Measurements from ENCODE around the gene KLHDC9.
A peak's percentile ranks its signal among the peaks of the same experiment; 100 is the strongest.

The KLHDC9 gene

GRCh38 chr1:161069731-161070270 is 28.4 kb upstream of the KLHDC9 start, which contains the start of gene ARHGAP30:
ARHGAP30 (minus strand) TSS chr1:161069891; CDS start chr1:161069624, 267 bp downstream.
- Histone ChIP-seq H3K4me3 (no peak within 1 kb of the TSS), H3K4me1 (no peaks in the 10 kb centered on the region)
- DNase-seq (ENCODE audit: low spot score in 2 of 2): no peak

GRCh38 chr1:161070761-161071160 is 27.4 kb upstream of the KLHDC9 start:
- DNase-seq (ENCODE audit: low spot score in 2 of 2): no peak
- in situ Hi-C loops (cut with MboI; ENCODE audit: low sequenced_read_pairs): no loop called here

More at GRCh38 chr1:161069731-161070270, 28.4 kb upstream of the KLHDC9 start, which contains the start of gene ARHGAP30:
- Histone ChIP-seq H3K36me3 (replicated peaks) (no peaks in the 10 kb centered on the region), H3K9me3 (no peaks in the 10 kb centered on the region), H3K27me3 (ENCODE audit: low read depth) (no peaks in the 10 kb centered on the region)
- in situ Hi-C loops (cut with MboI; ENCODE audit: low sequenced_read_pairs): no loop called here

GRCh38 chr1:161071886-161072371 is 26.2 kb upstream of the KLHDC9 start:
- Histone ChIP-seq H3K4me3 (no peak overlapping the region), H3K36me3 (replicated peaks) (no peaks in the 10 kb centered on the region), H3K27me3 (ENCODE audit: low read depth) (no peaks in the 10 kb centered on the region), H3K4me1 (no peaks in the 10 kb centered on the region), H3K9me3 (no peaks in the 10 kb centered on the region)
- in situ Hi-C loops (cut with MboI; ENCODE audit: low sequenced_read_pairs): no loop called here
- peak; percentile 37 to 57 for DNase-seq (ENCODE audit: low spot score in 2 of 2)

More at GRCh38 chr1:161070761-161071160, 27.4 kb upstream of the KLHDC9 start:
- H3K4me1 ChIP-seq: no peaks in the 10 kb centered on the region
- no peaks in the 10 kb centered on the region for H3K9me3 ChIP-seq
- H3K4me3 ChIP-seq: no peak overlapping the region
- H3K36me3 ChIP-seq (replicated peaks): no peaks in the 10 kb centered on the region
- H3K27me3 ChIP-seq (ENCODE audit: low read depth): no peaks in the 10 kb centered on the region

GRCh38 chr1:161072751-161073449 is 25.3 kb upstream of the KLHDC9 start:
- no peaks in the 10 kb centered on the region for H3K36me3 ChIP-seq (replicated peaks)

GRCh38 chr1:161073474-161074121 is 24.6 kb upstream of the KLHDC9 start:
- no peak overlapping the region for H3K4me3 ChIP-seq
- in situ Hi-C loops (cut with MboI; ENCODE audit: low sequenced_read_pairs): no loop called here
- no peaks in the 10 kb centered on the region for H3K4me1 ChIP-seq
- no peaks in the 10 kb centered on the region for H3K9me3 ChIP-seq
- H3K27me3 ChIP-seq (ENCODE audit: low read depth): no peaks in the 10 kb centered on the region
- H3K36me3 ChIP-seq (replicated peaks): no peaks in the 10 kb centered on the region
- no peak for DNase-seq (ENCODE audit: low spot score in 2 of 2)

More at GRCh38 chr1:161072751-161073449, 25.3 kb upstream of the KLHDC9 start:
- Histone ChIP-seq H3K9me3 (no peaks in the 10 kb centered on the region), H3K4me3 (no peak overlapping the region), H3K27me3 (ENCODE audit: low read depth) (no peaks in the 10 kb centered on the region), H3K4me1 (no peaks in the 10 kb centered on the region)
- no peak for DNase-seq (ENCODE audit: low spot score in 2 of 2)
- in situ Hi-C loops (cut with MboI; ENCODE audit: low sequenced_read_pairs): no loop called here

- DNase-seq (ENCODE audit: low spot score in 2 of 2): no peak
- Histone ChIP-seq H3K36me3 (replicated peaks) (no peaks in the 10 kb centered on the region), H3K4me3 (no peak overlapping the region), H3K9me3 (no peaks in the 10 kb centered on the region), H3K4me1 (no peaks in the 10 kb centered on the region), H3K27me3 (ENCODE audit: low read depth) (no peaks in the 10 kb centered on the region)
- in situ Hi-C loops (cut with MboI; ENCODE audit: low sequenced_read_pairs): no loop called here
Measured at GRCh38 chr1:161074676-161075368, 23.3 kb upstream of the KLHDC9 start.

- no peaks in the 10 kb centered on the region for H3K27me3 ChIP-seq (ENCODE audit: low read depth)
- in situ Hi-C loops (cut with MboI; ENCODE audit: low sequenced_read_pairs): no loop called here
- DNase-seq (ENCODE audit: low spot score in 2 of 2): no peak
- H3K9me3 ChIP-seq: no peaks in the 10 kb centered on the region
- H3K4me3 ChIP-seq: no peak overlapping the region
- no peaks in the 10 kb centered on the region for H3K36me3 ChIP-seq (replicated peaks)
- H3K4me1 ChIP-seq: peaks cover 8% of the 10 kb centered on the region
Measured at GRCh38 chr1:161076410-161076809, 21.8 kb upstream of the KLHDC9 start.

- H3K27me3 ChIP-seq (ENCODE audit: low read depth): no peaks in the 10 kb centered on the region
- no peaks in the 10 kb centered on the region for H3K9me3 ChIP-seq
- in situ Hi-C loops (cut with MboI; ENCODE audit: low sequenced_read_pairs): no loop called here
- DNase-seq (ENCODE audit: low spot score in 2 of 2): no peak
- peaks cover 8% of the 10 kb centered on the region for H3K4me1 ChIP-seq
- H3K4me3 ChIP-seq: no peak overlapping the region
- H3K36me3 ChIP-seq (replicated peaks): no peaks in the 10 kb centered on the region
Measured at GRCh38 chr1:161077426-161077825, 20.7 kb upstream of the KLHDC9 start.

- in situ Hi-C loops (cut with MboI; ENCODE audit: low sequenced_read_pairs): no loop called here
- no peak for DNase-seq (ENCODE audit: low spot score in 2 of 2)
- H3K36me3 ChIP-seq (replicated peaks): no peaks in the 10 kb centered on the region
- no peaks in the 10 kb centered on the region for H3K9me3 ChIP-seq
- H3K4me3 ChIP-seq: no peak overlapping the region
- H3K27me3 ChIP-seq (ENCODE audit: low read depth): no peaks in the 10 kb centered on the region
- H3K4me1 ChIP-seq: peaks cover 8% of the 10 kb centered on the region
Measured at GRCh38 chr1:161079436-161080110, 18.6 kb upstream of the KLHDC9 start.

GRCh38 chr1:161080441-161081405 is 17.4 kb upstream of the KLHDC9 start:
- peaks cover 8% of the 10 kb centered on the region for H3K4me1 ChIP-seq
- in situ Hi-C loops (cut with MboI; ENCODE audit: low sequenced_read_pairs): no loop called here
- no peak overlapping the region for H3K4me3 ChIP-seq
- no peaks in the 10 kb centered on the region for H3K27me3 ChIP-seq (ENCODE audit: low read depth)
- H3K9me3 ChIP-seq: no peaks in the 10 kb centered on the region
- no peaks in the 10 kb centered on the region for H3K36me3 ChIP-seq (replicated peaks)
- peak; percentile 51 to 53 for DNase-seq (ENCODE audit: low spot score in 2 of 2)

- no peak for DNase-seq (ENCODE audit: low spot score in 2 of 2)
- Histone ChIP-seq H3K4me3 (no peak overlapping the region), H3K9me3 (no peaks in the 10 kb centered on the region), H3K4me1 (peaks cover 8% of the 10 kb centered on the region), H3K36me3 (replicated peaks) (no peaks in the 10 kb centered on the region), H3K27me3 (ENCODE audit: low read depth) (no peaks in the 10 kb centered on the region)
- in situ Hi-C loops (cut with MboI; ENCODE audit: low sequenced_read_pairs): no loop called here
Measured at GRCh38 chr1:161081519-161081918, 16.6 kb upstream of the KLHDC9 start.

- no peak overlapping the region for H3K4me3 ChIP-seq
- DNase-seq (ENCODE audit: low spot score in 2 of 2): no peak
- H3K9me3 ChIP-seq: no peaks in the 10 kb centered on the region
- no peaks in the 10 kb centered on the region for H3K27me3 ChIP-seq (ENCODE audit: low read depth)
- in situ Hi-C loops (cut with MboI; ENCODE audit: low sequenced_read_pairs): no loop called here
- H3K36me3 ChIP-seq (replicated peaks): no peaks in the 10 kb centered on the region
- H3K4me1 ChIP-seq: peaks cover 8% of the 10 kb centered on the region
Measured at GRCh38 chr1:161082483-161082882, 15.7 kb upstream of the KLHDC9 start.
